ENCODE measurements around the gene PRKAR1B.

The PRKAR1B gene

GRCh38 chr7:534075-534474 lies 193.0 kb downstream of the PRKAR1B start:
- H2BK120ac ChIP-seq (ENCODE audit: low read depth, low read length) = no peak overlapping the region
- no peak overlapping the region for H2BK12ac ChIP-seq (ENCODE audit: low read length in 2 of 2)
- H3K4me3 ChIP-seq (ENCODE audit: insufficient read depth in 1 of 2, low read depth in 1 of 2, low read length in 2 of 2) = no peak overlapping the region
- WGBS = 96% methylated on average over 8 of the region's 8 CpGs
- no peak overlapping the region for H4K8ac ChIP-seq (ENCODE audit: low read length)
- H3K27ac ChIP-seq (ENCODE audit: low read length, poor library complexity, severe bottlenecking) = no peak overlapping the region
- H4K91ac ChIP-seq (ENCODE audit: low read length) = no peak overlapping the region
- H3K79me1 ChIP-seq (replicated peaks; ENCODE audit: low read length, poor library complexity, severe bottlenecking) = no peaks in the 10 kb centered on the region
- no peak overlapping the region for H2AFZ ChIP-seq (ENCODE audit: low read depth, low read length)
- no peak overlapping the region for H2AK5ac ChIP-seq (ENCODE audit: low read length, severe bottlenecking)
- peaks cover 0 to 51% of the 10 kb centered on the region in 2 experiments for H3K27me3 ChIP-seq (ENCODE audit: control insufficient read depth in 1 of 2, insufficient read depth in 1 of 2, low read length in 2 of 2)
- H3K36me3 ChIP-seq (ENCODE audit: control insufficient read depth in 1 of 2, insufficient read depth in 2 of 2, low read depth in 1 of 2, low read length in 2 of 2) = no peaks in the 10 kb centered on the region
- no peak for DNase-seq
- H3K4me2 ChIP-seq (ENCODE audit: low read length, poor library complexity, severe bottlenecking) = no peak overlapping the region
- no peak overlapping the region for H3K18ac ChIP-seq (ENCODE audit: low read depth in 1 of 2, low read length in 2 of 2)
- no peak overlapping the region for H3K9ac ChIP-seq (ENCODE audit: low read length)
- H3K23ac ChIP-seq (ENCODE audit: low read length in 2 of 2) = no peak overlapping the region
- peaks cover 27% of the 10 kb centered on the region for H3K4me1 ChIP-seq (ENCODE audit: control insufficient read depth, insufficient read depth, low read depth, low read length)
- H3K14ac ChIP-seq (ENCODE audit: low read length in 2 of 2) = no peak overlapping the region
- no peaks in the 10 kb centered on the region for H3K9me3 ChIP-seq (ENCODE audit: control insufficient read depth, low read length)
- no peak overlapping the region for H2BK5ac ChIP-seq (ENCODE audit: low read depth, low read length, poor library complexity, severe bottlenecking)
- no peak overlapping the region for H2BK15ac ChIP-seq (ENCODE audit: low read depth, poor library complexity, severe bottlenecking)
- no peak overlapping the region for H3K4ac ChIP-seq (ENCODE audit: low read depth in 1 of 2, low read length in 2 of 2)

DNA sequence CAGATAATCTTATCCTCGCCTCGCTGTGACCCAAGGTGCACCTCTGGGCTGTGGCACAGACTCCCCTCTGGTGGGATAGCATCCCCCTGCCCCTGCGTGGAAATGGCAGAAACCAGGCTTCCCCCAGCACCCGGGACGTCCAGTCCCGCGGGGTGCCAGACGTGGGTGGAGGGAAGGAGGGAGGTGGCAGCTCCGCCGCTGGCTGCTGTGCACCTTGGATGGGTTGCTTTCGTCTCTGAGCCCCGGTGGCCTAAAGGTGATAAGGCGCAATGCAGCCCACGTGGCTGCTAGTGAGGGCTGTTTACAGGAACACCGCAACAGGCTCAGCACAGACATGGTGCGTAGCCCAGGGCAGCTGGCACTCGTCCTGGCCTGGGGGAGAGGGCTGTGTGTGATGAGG lies 193.8 kb downstream of the PRKAR1B start:
- no peak overlapping the region for H3K23ac ChIP-seq (ENCODE audit: low read length in 2 of 2)
- no peak overlapping the region for H3K4ac ChIP-seq (ENCODE audit: low read depth in 1 of 2, low read length in 2 of 2)
- H3K79me1 ChIP-seq (replicated peaks; ENCODE audit: low read length, poor library complexity, severe bottlenecking) = no peaks in the 10 kb centered on the region
- H3K9ac ChIP-seq (ENCODE audit: low read length) = no peak overlapping the region
- no peak overlapping the region for H2BK120ac ChIP-seq (ENCODE audit: low read depth, low read length)
- H2AK5ac ChIP-seq (ENCODE audit: low read length, severe bottlenecking) = no peak overlapping the region
- H2BK5ac ChIP-seq (ENCODE audit: low read depth, low read length, poor library complexity, severe bottlenecking) = no peak overlapping the region
- no peak overlapping the region for H3K4me3 ChIP-seq (ENCODE audit: insufficient read depth in 1 of 2, low read depth in 1 of 2, low read length in 2 of 2)
- DNase-seq = no peak
- no peak overlapping the region for H2AFZ ChIP-seq (ENCODE audit: low read depth, low read length)
- H4K8ac ChIP-seq (ENCODE audit: low read length) = no peak overlapping the region
- H4K91ac ChIP-seq (ENCODE audit: low read length) = no peak overlapping the region
- 83% methylated on average over 17 of the region's 17 CpGs for WGBS
- peaks cover 0 to 59% of the 10 kb centered on the region in 2 experiments for H3K27me3 ChIP-seq (ENCODE audit: control insufficient read depth in 1 of 2, insufficient read depth in 1 of 2, low read length in 2 of 2)
- H2BK15ac ChIP-seq (ENCODE audit: low read depth, poor library complexity, severe bottlenecking) = no peak overlapping the region
- H3K4me1 ChIP-seq (ENCODE audit: control insufficient read depth, insufficient read depth, low read depth, low read length) = peaks cover 19% of the 10 kb centered on the region
- no peak overlapping the region for H3K18ac ChIP-seq (ENCODE audit: low read depth in 1 of 2, low read length in 2 of 2)
- H3K14ac ChIP-seq (ENCODE audit: low read length in 2 of 2) = no peak overlapping the region
- no peaks in the 10 kb centered on the region for H3K36me3 ChIP-seq (ENCODE audit: control insufficient read depth in 1 of 2, insufficient read depth in 2 of 2, low read depth in 1 of 2, low read length in 2 of 2)
- H3K27ac ChIP-seq (ENCODE audit: low read length, poor library complexity, severe bottlenecking) = no peak overlapping the region
- H3K4me2 ChIP-seq (ENCODE audit: low read length, poor library complexity, severe bottlenecking) = no peak overlapping the region
- H3K9me3 ChIP-seq (ENCODE audit: control insufficient read depth, low read length) = no peaks in the 10 kb centered on the region
- no peak overlapping the region for H2BK12ac ChIP-seq (ENCODE audit: low read length in 2 of 2)

DNA sequence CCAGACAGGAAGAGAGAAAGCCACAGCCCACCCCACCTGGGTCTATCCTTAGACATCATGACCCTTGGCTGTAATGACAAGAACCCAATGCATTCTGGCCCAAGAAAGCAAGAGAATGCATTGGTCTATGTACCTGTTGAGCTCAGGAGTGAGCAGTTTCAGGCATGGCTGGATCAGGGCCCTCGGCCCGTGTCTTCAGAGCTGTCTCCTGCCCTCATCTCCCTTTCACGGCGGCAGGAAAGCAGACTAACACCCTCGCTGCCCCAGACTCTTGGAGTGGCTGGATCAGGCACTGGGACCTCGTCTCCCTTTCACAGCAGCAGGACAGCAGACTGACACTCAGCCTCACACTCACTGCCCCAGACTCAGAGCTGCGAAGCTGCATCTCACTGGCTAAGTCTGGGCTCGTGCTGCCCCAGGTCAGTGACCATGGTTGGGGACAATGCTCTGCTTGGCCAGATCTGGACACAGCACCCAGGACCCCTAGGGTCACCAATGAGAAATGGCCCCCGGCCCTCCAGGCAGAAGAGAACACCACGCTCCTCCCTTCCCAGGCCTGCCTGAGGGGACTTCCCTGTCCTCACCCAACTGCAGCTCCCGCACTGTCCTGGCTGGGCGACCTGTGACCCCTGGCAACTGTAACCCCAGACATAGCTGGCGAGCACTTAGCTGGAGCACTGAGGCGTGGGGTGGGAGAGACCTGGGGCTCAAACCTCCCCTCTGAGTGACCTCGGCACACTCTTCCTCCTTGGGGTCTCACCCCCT lies 194.5 kb downstream of the PRKAR1B start:
- Histone ChIP-seq H2BK15ac (ENCODE audit: low read depth, poor library complexity, severe bottlenecking) (no peak overlapping the region), H2BK5ac (ENCODE audit: low read depth, low read length, poor library complexity, severe bottlenecking) (no peak overlapping the region), H3K9me3 (ENCODE audit: control insufficient read depth, low read length) (peaks cover 7% of the 10 kb centered on the region), H3K27me3 (ENCODE audit: control insufficient read depth in 1 of 2, insufficient read depth in 1 of 2, low read length in 2 of 2) (peaks cover 0 to 66% of the 10 kb centered on the region in 2 experiments), H2AFZ (ENCODE audit: low read depth, low read length) (no peak overlapping the region), H2BK120ac (ENCODE audit: low read depth, low read length) (no peak overlapping the region), H3K4ac (ENCODE audit: low read depth in 1 of 2, low read length in 2 of 2) (no peak overlapping the region), H4K8ac (ENCODE audit: low read length) (no peak overlapping the region), H3K79me1 (replicated peaks; ENCODE audit: low read length, poor library complexity, severe bottlenecking) (no peaks in the 10 kb centered on the region), H4K91ac (ENCODE audit: low read length) (no peak overlapping the region), H3K14ac (ENCODE audit: low read length in 2 of 2) (no peak overlapping the region), H3K18ac (ENCODE audit: low read depth in 1 of 2, low read length in 2 of 2) (no peak overlapping the region), H3K27ac (ENCODE audit: low read length, poor library complexity, severe bottlenecking) (no peak overlapping the region), H3K9ac (ENCODE audit: low read length) (no peak overlapping the region), H2BK12ac (ENCODE audit: low read length in 2 of 2) (no peak overlapping the region), H2AK5ac (ENCODE audit: low read length, severe bottlenecking) (no peak overlapping the region), H3K4me1 (ENCODE audit: control insufficient read depth, insufficient read depth, low read depth, low read length) (peaks cover 12% of the 10 kb centered on the region), H3K23ac (ENCODE audit: low read length in 2 of 2) (no peak overlapping the region), H3K36me3 (ENCODE audit: control insufficient read depth in 1 of 2, insufficient read depth in 2 of 2, low read depth in 1 of 2, low read length in 2 of 2) (no peaks in the 10 kb centered on the region), H3K4me2 (ENCODE audit: low read length, poor library complexity, severe bottlenecking) (no peak overlapping the region), H3K4me3 (ENCODE audit: insufficient read depth in 1 of 2, low read depth in 1 of 2, low read length in 2 of 2) (no peak overlapping the region)
- DNase-seq = no peak
- 85% methylated on average over 15 of the region's 15 CpGs for WGBS

DNA sequence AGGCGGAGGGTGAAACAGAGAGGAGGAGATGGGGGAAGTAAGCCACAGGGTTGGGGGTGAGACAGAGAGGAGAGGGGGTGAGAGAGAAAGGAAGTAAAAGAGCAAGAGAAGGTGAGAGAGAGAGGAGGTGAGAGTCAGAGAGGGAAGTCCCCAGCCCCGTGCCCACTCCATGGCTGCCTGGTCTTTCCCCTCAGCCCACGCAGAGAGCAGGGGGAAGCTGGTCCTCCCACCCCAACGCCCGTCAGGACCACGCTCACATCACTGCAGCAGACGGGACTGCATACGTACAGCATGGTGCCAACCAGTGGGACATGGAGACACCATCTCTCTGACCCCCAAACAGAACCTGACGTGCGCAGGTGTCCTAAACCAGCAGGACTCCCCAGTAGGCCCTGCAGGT lies 195.3 kb downstream of the PRKAR1B start:
- DNase-seq = no peak
- H3K27me3 ChIP-seq (ENCODE audit: control insufficient read depth in 1 of 2, insufficient read depth in 1 of 2, low read length in 2 of 2) = peaks cover 0 to 66% of the 10 kb centered on the region in 2 experiments
- H2BK12ac ChIP-seq (ENCODE audit: low read length in 2 of 2) = no peak overlapping the region
- H3K36me3 ChIP-seq (ENCODE audit: control insufficient read depth in 1 of 2, insufficient read depth in 2 of 2, low read depth in 1 of 2, low read length in 2 of 2) = no peaks in the 10 kb centered on the region
- no peak overlapping the region for H3K14ac ChIP-seq (ENCODE audit: low read length in 2 of 2)
- WGBS = 94% methylated on average over 10 of the region's 10 CpGs
- no peak overlapping the region for H3K4me2 ChIP-seq (ENCODE audit: low read length, poor library complexity, severe bottlenecking)
- H4K91ac ChIP-seq (ENCODE audit: low read length) = no peak overlapping the region
- H2AFZ ChIP-seq (ENCODE audit: low read depth, low read length) = no peak overlapping the region
- no peak overlapping the region for H2AK5ac ChIP-seq (ENCODE audit: low read length, severe bottlenecking)
- no peak overlapping the region for H3K18ac ChIP-seq (ENCODE audit: low read depth in 1 of 2, low read length in 2 of 2)
- no peak overlapping the region for H2BK15ac ChIP-seq (ENCODE audit: low read depth, poor library complexity, severe bottlenecking)
- H4K8ac ChIP-seq (ENCODE audit: low read length) = no peak overlapping the region
- H3K79me1 ChIP-seq (replicated peaks; ENCODE audit: low read length, poor library complexity, severe bottlenecking) = no peaks in the 10 kb centered on the region
- no peak overlapping the region for H3K4ac ChIP-seq (ENCODE audit: low read depth in 1 of 2, low read length in 2 of 2)
- H3K4me3 ChIP-seq (ENCODE audit: insufficient read depth in 1 of 2, low read depth in 1 of 2, low read length in 2 of 2) = no peak overlapping the region
- H3K9me3 ChIP-seq (ENCODE audit: control insufficient read depth, low read length) = peaks cover 11% of the 10 kb centered on the region
- peaks cover 9% of the 10 kb centered on the region for H3K4me1 ChIP-seq (ENCODE audit: control insufficient read depth, insufficient read depth, low read depth, low read length)
- H2BK5ac ChIP-seq (ENCODE audit: low read depth, low read length, poor library complexity, severe bottlenecking) = no peak overlapping the region
- H3K27ac ChIP-seq (ENCODE audit: low read length, poor library complexity, severe bottlenecking) = no peak overlapping the region
- no peak overlapping the region for H3K23ac ChIP-seq (ENCODE audit: low read length in 2 of 2)
- H3K9ac ChIP-seq (ENCODE audit: low read length) = no peak overlapping the region
- no peak overlapping the region for H2BK120ac ChIP-seq (ENCODE audit: low read depth, low read length)
